SH-SY5Y (cell line): Measurements from ENCODE around the gene RFTN1.

Experiments
- GATA2 ChIP-seq: IDR thresholded peaks from 2 replicates; pipeline ENCODE4 v1.6.1; 2011; ENCODE audit warnings: mild to moderate bottlenecking, low read depth, low read length
- GATA3 ChIP-seq: IDR thresholded peaks from 2 replicates; pipeline ENCODE4 v1.6.1; 2011; ENCODE audit warnings: low read depth, mild to moderate bottlenecking, low read length, moderate library complexity

GRCh38 chr3:16475766-16476165, 37.7 kb downstream of the RFTN1 start:
- TF ChIP-seq GATA2, result no peak
- no peak for TF ChIP-seq GATA3
